Prostate gland (tissue), 2 donors: Measurements from ENCODE around the gene NR1I2. TPM values are rescaled to one million over a fixed set of nuclear protein-coding genes. Genes with fewer than 3 reads are reported as not detected.

Experiments used
- DNase-seq: peaks from one replicate; pipeline ENCODE4 v3.0.0-alpha.2; 2019; ENCODE audit warnings: low spot score
- H3K27ac ChIP-seq, 2 donors: fragments of 200-600 bp; sonication (generic); 2 replicates each; pipeline ENCODE4 v1.5.1; 2017 to 2019
- H3K27me3 ChIP-seq: fragments of 200-600 bp; sonication (generic); replicated peaks from 2 replicates; pipeline ENCODE4 v1.5.1; 2019; ENCODE audit not compliant: insufficient read depth
- H3K36me3 ChIP-seq, 2 donors: fragments of 200-600 bp; sonication (generic); 1 replicate in 1 of 2; 2 replicates in 1 of 2; pipeline versions ENCODE4 v1.5.1 to v1.8.1; 2017 to 2019
- H3K4me1 ChIP-seq: fragments of 200-600 bp; sonication (generic); replicated peaks from 2 replicates; pipeline ENCODE4 v1.5.1; 2019
- H3K4me3 ChIP-seq, 2 donors: fragments of 200-600 bp; sonication (generic); 2 replicates each; pipeline ENCODE4 v1.5.1; 2017 to 2019
- H3K9me3 ChIP-seq: fragments of 200-600 bp; sonication (generic); 2 replicates; pipeline ENCODE4 v1.5.1; 2017
- CTCF ChIP-seq, 4 experiments: fragments of 200-600 bp in 2 of 4; fragments of 450-650 bp in 2 of 4; sonication (generic) in 2 of 4; IDR thresholded peaks; 1 replicate in 3 of 4; 2 replicates in 1 of 4; pipeline ENCODE4 v1.5.1; 2016 to 2019; ENCODE audit warnings: antibody characterized with exemption in 4 of 4, mild to moderate bottlenecking in 2 of 4, moderate library complexity in 2 of 4
- POLR2A ChIP-seq: fragments of 450-650 bp; IDR thresholded peaks from one replicate; pipeline ENCODE4 v1.6.1; 2016; ENCODE audit warnings: antibody characterized with exemption, mild to moderate bottlenecking
- POLR2AphosphoS5 ChIP-seq: sonication (generic); formaldehyde crosslinking; IDR thresholded peaks from one replicate; pipeline ENCODE4 v1.6.1; 2017; ENCODE audit warnings: antibody characterized with exemption
- WGBS: methylation state at CpG from one replicate; pipeline ENCODE4 v1.1.5; 2018; 5-methylcytosine and 5-hydroxymethylcytosine counted together
- intact Hi-C: fragments of 100-400 bp; cut with DNase I; formaldehyde crosslinking; loops from one replicate; pipeline ENCODE4 v1.14.2; 2022
- total RNA-seq, 2 donors: library from RNA; depleted of rRNA; stranded (reverse); fragments of >200 nt; gene quantifications; one replicate each; pipeline ENCODE4 v1.1.0, GENCODE V29; 2016

NR1I2 gene
- total RNA-seq, 2 donors from 2014 or later = 0.85 TPM; not detected in 1

DNA sequence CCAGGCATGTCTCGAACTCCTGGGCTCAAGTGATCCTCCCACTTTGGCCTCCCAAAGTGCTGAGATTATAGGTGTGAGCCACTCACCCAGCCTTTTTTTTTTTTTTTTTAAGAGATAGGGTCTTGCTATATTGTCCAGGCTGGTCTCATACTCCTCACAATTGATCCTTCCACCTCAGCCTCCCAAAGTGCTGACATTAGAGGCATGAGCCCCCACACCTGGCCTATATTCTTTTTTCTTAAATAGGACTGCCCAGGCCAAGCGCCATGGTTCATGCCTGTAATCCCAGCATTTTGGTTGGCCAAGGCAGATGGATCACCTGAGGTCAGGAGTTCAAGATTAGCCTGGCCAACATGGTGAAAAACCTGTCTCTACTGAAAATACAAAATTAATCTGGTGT lies 12.5 kb downstream of the NR1I2 start:
- Histone ChIP-seq H3K9me3 (no peaks in the 10 kb centered on the region), H3K27ac (no peak overlapping the region), H3K27me3 (no peaks in the 10 kb centered on the region), H3K4me1 (no peaks in the 10 kb centered on the region), H3K4me3 (no peak overlapping the region), H3K36me3 (no peaks in the 10 kb centered on the region)
- TF ChIP-seq POLR2A (no peak), POLR2AphosphoS5 (no peak), CTCF (IDR thresholded peaks at IDR 0.05) (no peak)
- 100% methylated on average over 2 of the region's 2 CpGs for WGBS
- DNase-seq = no peak
- intact Hi-C loops = no loop called here

DNA sequence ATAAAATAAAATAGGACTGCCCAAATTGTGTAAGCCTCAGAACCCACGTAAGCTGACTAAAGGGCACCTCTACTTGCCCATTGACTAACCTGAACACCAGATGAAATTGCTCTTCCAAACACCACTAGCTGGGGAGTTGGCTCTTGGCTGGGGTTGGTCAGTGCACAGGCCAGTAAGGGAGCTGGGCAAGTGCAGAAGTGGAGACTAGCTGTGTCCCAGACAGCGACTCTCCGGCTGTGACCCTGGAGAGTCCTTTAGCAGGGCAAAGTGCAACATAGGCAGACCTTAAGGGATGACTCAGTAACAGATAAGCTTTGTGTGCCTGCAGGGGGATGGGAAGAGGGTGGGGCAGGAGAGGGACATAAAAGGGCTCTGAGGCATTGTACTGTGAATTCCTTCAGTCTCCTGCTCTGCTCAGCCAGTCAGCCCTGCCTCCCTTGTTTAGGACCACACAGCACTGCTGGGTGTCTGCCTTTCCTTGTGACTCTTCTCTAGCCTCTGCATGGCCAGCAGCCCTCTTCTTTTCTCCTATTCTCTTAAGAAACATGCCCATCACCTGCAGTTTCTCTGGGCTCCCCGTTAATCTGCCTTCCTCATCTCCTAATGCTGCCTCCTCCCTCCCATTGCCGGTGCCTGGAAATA lies 13.2 kb downstream of the NR1I2 start:
- no peaks in the 10 kb centered on the region for H3K36me3 ChIP-seq
- no peak for DNase-seq
- H3K9me3 ChIP-seq = no peaks in the 10 kb centered on the region
- H3K4me3 ChIP-seq = no peak overlapping the region
- intact Hi-C loops = no loop called here
- H3K27ac ChIP-seq = no peak overlapping the region
- no peaks in the 10 kb centered on the region for H3K4me1 ChIP-seq
- no peaks in the 10 kb centered on the region for H3K27me3 ChIP-seq
- no peak for TF ChIP-seq POLR2A
- TF ChIP-seq CTCF (IDR thresholded peaks at IDR 0.05) = no peak
- TF ChIP-seq POLR2AphosphoS5 = no peak
- 74% methylated on average over 5 of the region's 5 CpGs for WGBS

- H3K27me3 ChIP-seq = no peaks in the 10 kb centered on the region
- H3K9me3 ChIP-seq = no peaks in the 10 kb centered on the region
- H3K4me1 ChIP-seq = no peaks in the 10 kb centered on the region
- TF ChIP-seq CTCF (IDR thresholded peaks at IDR 0.05) (no peak), POLR2A (no peak), POLR2AphosphoS5 (no peak)
- no peak overlapping the region for H3K4me3 ChIP-seq
- intact Hi-C loops = no loop called here
- WGBS = 81% methylated on average over 3 of the region's 3 CpGs
- H3K36me3 ChIP-seq = no peaks in the 10 kb centered on the region
- H3K27ac ChIP-seq = no peak overlapping the region
- no peak for DNase-seq
Measured at GRCh38 chr3:119795849-119796248, 13.9 kb downstream of the NR1I2 start.

DNA sequence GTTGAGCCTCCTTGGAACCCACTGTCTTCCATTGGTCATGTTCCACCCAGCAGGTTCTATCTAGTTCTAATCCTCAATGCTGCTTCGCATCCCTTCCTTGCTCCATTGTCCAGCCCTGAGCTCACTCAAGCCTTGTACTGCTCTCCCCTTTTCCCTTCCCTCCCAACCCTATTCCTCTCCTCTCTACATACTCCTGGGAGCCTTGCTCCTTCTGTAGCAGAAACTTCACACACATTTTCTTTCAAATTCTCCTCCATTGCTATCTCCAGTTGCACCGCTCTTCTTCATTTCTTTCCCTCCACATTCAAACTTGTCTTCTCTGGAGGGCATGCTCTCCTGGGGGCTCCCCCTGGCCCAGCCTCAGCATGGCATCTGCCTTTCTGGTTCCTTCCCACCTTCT lies 14.5 kb downstream of the NR1I2 start:
- no peaks in the 10 kb centered on the region for H3K9me3 ChIP-seq
- intact Hi-C loops = no loop called here
- H3K27ac ChIP-seq = no peak overlapping the region
- WGBS = 98% methylated on average over 2 of the region's 2 CpGs
- no peaks in the 10 kb centered on the region for H3K27me3 ChIP-seq
- no peak for DNase-seq
- H3K4me1 ChIP-seq = no peaks in the 10 kb centered on the region
- no peak for TF ChIP-seq POLR2AphosphoS5
- TF ChIP-seq POLR2A = no peak
- TF ChIP-seq CTCF (IDR thresholded peaks at IDR 0.05) = no peak
- no peak overlapping the region for H3K4me3 ChIP-seq
- no peaks in the 10 kb centered on the region for H3K36me3 ChIP-seq

DNA sequence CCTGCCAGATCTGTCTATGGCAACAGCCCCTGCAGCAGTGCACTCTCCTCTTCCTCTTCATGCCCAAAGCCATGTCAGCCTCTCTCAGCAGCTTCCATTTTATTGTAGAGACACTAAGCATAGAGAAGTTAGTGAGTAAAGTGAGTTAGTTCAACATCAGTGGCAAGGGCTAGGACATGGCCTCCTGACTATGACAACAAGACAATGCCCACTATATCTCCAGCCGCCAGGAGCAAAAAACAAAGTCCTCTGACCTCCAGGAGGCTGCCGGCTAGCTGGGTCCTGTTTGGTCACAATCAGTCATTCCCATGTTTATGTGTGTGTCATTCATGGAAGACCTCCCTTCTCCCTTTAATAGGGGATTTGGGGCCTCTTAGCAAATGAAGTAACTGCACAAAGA lies 14.9 kb downstream of the NR1I2 start:
- Histone ChIP-seq H3K27me3 (no peaks in the 10 kb centered on the region), H3K36me3 (no peaks in the 10 kb centered on the region), H3K27ac (no peak overlapping the region), H3K4me3 (no peak overlapping the region), H3K4me1 (no peaks in the 10 kb centered on the region), H3K9me3 (no peaks in the 10 kb centered on the region)
- DNase-seq = no peak
- WGBS = 100% methylated on average over 2 of the region's 2 CpGs
- intact Hi-C loops = no loop called here
- TF ChIP-seq POLR2AphosphoS5 (no peak), POLR2A (no peak), CTCF (IDR thresholded peaks at IDR 0.05) (no peak)
